Mammary epithelial cell (primary cell): Measurements from ENCODE around the gene RIF1.

Source experiments
- EZH2 ChIP-seq: IDR thresholded peaks from 2 replicates; pipeline ENCODE4 v1.6.1; 2012; ENCODE audit warnings: low read length, inconsistent platforms, borderline replicate concordance
- TF ChIP-seq, protein P1 (sequence below), 2 donors: IDR thresholded peaks in 1 of 2; conservative IDR thresholded peaks in 1 of 2; 2 replicates each; pipeline ENCODE4 v1.5.1; 2011 to 2012; ENCODE audit warnings: inconsistent platforms in 2 of 2, low read length in 2 of 2, mild to moderate bottlenecking in 2 of 2, control low read depth in 1 of 2, low read depth in 1 of 2; ENCODE audit not compliant: insufficient read depth in 1 of 2; ENCODE audit errors: extremely low read depth in 1 of 2

DNA sequence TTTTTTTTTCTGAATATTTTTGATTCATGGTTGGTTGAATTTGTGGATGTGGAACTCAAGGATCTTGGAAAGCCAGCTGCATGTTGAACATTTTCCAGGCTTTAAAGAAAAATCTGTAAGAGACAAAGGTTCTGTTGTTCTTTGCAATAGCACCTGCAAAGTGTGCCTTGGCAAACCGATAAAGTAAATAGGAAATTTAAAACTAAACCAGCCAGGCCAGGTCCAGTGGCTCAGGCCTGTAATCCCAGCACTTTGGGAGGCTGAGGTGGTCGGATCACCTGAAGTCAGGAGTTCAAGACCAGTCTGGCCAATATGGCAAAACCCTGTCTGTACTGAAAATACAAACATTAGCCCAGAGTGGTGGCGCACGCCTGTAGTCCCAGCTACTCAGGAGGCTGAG is 74.4 kb downstream of the RIF1 start:
- TF ChIP-seq, protein P1, sequence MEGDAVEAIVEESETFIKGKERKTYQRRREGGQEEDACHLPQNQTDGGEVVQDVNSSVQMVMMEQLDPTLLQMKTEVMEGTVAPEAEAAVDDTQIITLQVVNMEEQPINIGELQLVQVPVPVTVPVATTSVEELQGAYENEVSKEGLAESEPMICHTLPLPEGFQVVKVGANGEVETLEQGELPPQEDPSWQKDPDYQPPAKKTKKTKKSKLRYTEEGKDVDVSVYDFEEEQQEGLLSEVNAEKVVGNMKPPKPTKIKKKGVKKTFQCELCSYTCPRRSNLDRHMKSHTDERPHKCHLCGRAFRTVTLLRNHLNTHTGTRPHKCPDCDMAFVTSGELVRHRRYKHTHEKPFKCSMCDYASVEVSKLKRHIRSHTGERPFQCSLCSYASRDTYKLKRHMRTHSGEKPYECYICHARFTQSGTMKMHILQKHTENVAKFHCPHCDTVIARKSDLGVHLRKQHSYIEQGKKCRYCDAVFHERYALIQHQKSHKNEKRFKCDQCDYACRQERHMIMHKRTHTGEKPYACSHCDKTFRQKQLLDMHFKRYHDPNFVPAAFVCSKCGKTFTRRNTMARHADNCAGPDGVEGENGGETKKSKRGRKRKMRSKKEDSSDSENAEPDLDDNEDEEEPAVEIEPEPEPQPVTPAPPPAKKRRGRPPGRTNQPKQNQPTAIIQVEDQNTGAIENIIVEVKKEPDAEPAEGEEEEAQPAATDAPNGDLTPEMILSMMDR (conservative IDR thresholded peaks at IDR 0.05 in 1 of 2, IDR thresholded peaks at IDR 0.05 in 1 of 2; ENCODE audit: extremely low read depth in 1 of 2, insufficient read depth in 1 of 2, low read depth in 1 of 2, low read length in 2 of 2), result no peak
- TF ChIP-seq EZH2, result no peak
